MM.1S (cell line): ENCODE results near the gene ASXL1.

Experiments used
- DNase-seq: peaks from one replicate; pipeline ENCODE4 v3.0.0-alpha.2; 2015
- H2AFZ ChIP-seq: fragments of 300-600 bp; sonication (generic); 2 replicates; pipeline ENCODE4 v1.6.0; 2016; ENCODE audit warnings: antibody characterized with exemption, low read length
- H3F3A ChIP-seq: fragments of 300-600 bp; sonication (generic); 2 replicates; pipeline ENCODE4 v1.6.1; 2016; ENCODE audit warnings: mild to moderate bottlenecking, antibody characterized with exemption, low read length, moderate library complexity, mixed read lengths; ENCODE audit not compliant: insufficient read depth
- H3K27ac ChIP-seq: fragments of 300-600 bp; sonication (generic); 2 replicates; pipeline ENCODE4 v1.5.1; 2016; ENCODE audit warnings: mild to moderate bottlenecking, low read length
- H3K27me3 ChIP-seq: fragments of 300-600 bp; sonication (generic); replicated peaks from 2 replicates; pipeline ENCODE4 v1.6.0; 2016; ENCODE audit warnings: low read length; ENCODE audit not compliant: insufficient read depth
- H3K36me3 ChIP-seq: fragments of 300-600 bp; sonication (generic); replicated peaks from 2 replicates; pipeline ENCODE4 v1.6.1; 2016; ENCODE audit warnings: mild to moderate bottlenecking, low read length, mixed read lengths; ENCODE audit not compliant: insufficient read depth
- H3K4me1 ChIP-seq: fragments of 300-600 bp; sonication (generic); 2 replicates; pipeline ENCODE4 v1.6.1; 2016; ENCODE audit warnings: low read length, mixed read lengths
- H3K4me2 ChIP-seq: fragments of 300-600 bp; sonication (generic); 2 replicates; pipeline ENCODE4 v1.6.0; 2016; ENCODE audit warnings: low read depth, low read length
- H3K4me3 ChIP-seq: fragments of 300-600 bp; sonication (generic); 2 replicates; pipeline ENCODE4 v1.5.1; 2016; ENCODE audit warnings: low read length, mixed read lengths
- H3K79me2 ChIP-seq: fragments of 300-600 bp; sonication (generic); 2 replicates; pipeline ENCODE4 v1.6.1; 2016; ENCODE audit warnings: mixed run types, low read length, mixed read lengths
- H3K9ac ChIP-seq: fragments of 300-600 bp; sonication (generic); 2 replicates; pipeline ENCODE4 v1.6.1; 2016; ENCODE audit warnings: low read length, mixed read lengths
- H3K9me2 ChIP-seq: fragments of 300-600 bp; sonication (generic); replicated peaks from 2 replicates; pipeline ENCODE4 v1.6.1; 2016; ENCODE audit warnings: mild to moderate bottlenecking, low read length, mixed read lengths; ENCODE audit not compliant: insufficient read depth
- H3K9me3 ChIP-seq: fragments of 300-600 bp; sonication (generic); replicated peaks from 2 replicates; pipeline ENCODE4 v1.6.1; 2016; ENCODE audit warnings: mild to moderate bottlenecking, low read length, mixed read lengths; ENCODE audit not compliant: insufficient read depth
- H4K20me1 ChIP-seq: fragments of 300-600 bp; sonication (generic); 2 replicates; pipeline ENCODE4 v1.6.1; 2016; ENCODE audit warnings: mild to moderate bottlenecking, low read length, moderate library complexity, mixed read lengths; ENCODE audit not compliant: insufficient read depth
- EZH2 ChIP-seq: fragments of 300-600 bp; sonication (generic); optimal IDR thresholded peaks from 2 replicates; pipeline ENCODE3; 2017; ENCODE audit warnings: low read depth, mild to moderate bottlenecking, antibody characterized with exemption, low read length, mixed read lengths
- EZH2phosphoT487 ChIP-seq: fragments of 300-600 bp; sonication (generic); IDR thresholded peaks from 2 replicates; pipeline ENCODE4 v1.6.1; 2018; ENCODE audit warnings: antibody characterized with exemption, low read length
- TF ChIP-seq, protein P1 (sequence below): fragments of 300-600 bp; sonication (generic); IDR thresholded peaks from 2 replicates; pipeline ENCODE4 v1.5.1; 2016; ENCODE audit warnings: antibody characterized with exemption, low read length, mixed read lengths

ASXL1 gene

GRCh38 chr20:32480371-32481241 lies 122.5 kb downstream of the ASXL1 start:
- H3K27ac ChIP-seq = no peak overlapping the region
- H3K4me3 ChIP-seq = no peak overlapping the region
- no peaks in the 10 kb centered on the region for H3K9me2 ChIP-seq
- H3F3A ChIP-seq = peaks cover 12% of the 10 kb centered on the region
- H3K4me2 ChIP-seq = no peak overlapping the region
- peaks cover 3% of the 10 kb centered on the region; the same call in 1 of the 2 replicates for H3K4me1 ChIP-seq
- no peaks in the 10 kb centered on the region for H3K79me2 ChIP-seq
- H4K20me1 ChIP-seq = no peaks in the 10 kb centered on the region
- no peak overlapping the region for H3K9ac ChIP-seq
- no peaks in the 10 kb centered on the region for H3K36me3 ChIP-seq
- H3K27me3 ChIP-seq = no peaks in the 10 kb centered on the region
- TF ChIP-seq, protein P1, sequence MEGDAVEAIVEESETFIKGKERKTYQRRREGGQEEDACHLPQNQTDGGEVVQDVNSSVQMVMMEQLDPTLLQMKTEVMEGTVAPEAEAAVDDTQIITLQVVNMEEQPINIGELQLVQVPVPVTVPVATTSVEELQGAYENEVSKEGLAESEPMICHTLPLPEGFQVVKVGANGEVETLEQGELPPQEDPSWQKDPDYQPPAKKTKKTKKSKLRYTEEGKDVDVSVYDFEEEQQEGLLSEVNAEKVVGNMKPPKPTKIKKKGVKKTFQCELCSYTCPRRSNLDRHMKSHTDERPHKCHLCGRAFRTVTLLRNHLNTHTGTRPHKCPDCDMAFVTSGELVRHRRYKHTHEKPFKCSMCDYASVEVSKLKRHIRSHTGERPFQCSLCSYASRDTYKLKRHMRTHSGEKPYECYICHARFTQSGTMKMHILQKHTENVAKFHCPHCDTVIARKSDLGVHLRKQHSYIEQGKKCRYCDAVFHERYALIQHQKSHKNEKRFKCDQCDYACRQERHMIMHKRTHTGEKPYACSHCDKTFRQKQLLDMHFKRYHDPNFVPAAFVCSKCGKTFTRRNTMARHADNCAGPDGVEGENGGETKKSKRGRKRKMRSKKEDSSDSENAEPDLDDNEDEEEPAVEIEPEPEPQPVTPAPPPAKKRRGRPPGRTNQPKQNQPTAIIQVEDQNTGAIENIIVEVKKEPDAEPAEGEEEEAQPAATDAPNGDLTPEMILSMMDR = no peak
- no peak for TF ChIP-seq EZH2
- no peak for TF ChIP-seq EZH2phosphoT487
- H2AFZ ChIP-seq = no peak overlapping the region
- no peaks in the 10 kb centered on the region for H3K9me3 ChIP-seq
- DNase-seq = no peak

- Histone ChIP-seq H3K27ac (no peak overlapping the region), H3K4me1 (peaks cover 6% of the 10 kb centered on the region; the same call in 1 of the 2 replicates), H2AFZ (no peak overlapping the region), H3K27me3 (no peaks in the 10 kb centered on the region), H3K36me3 (no peaks in the 10 kb centered on the region), H3K79me2 (no peaks in the 10 kb centered on the region), H3F3A (peaks cover 12% of the 10 kb centered on the region), H3K9me3 (no peaks in the 10 kb centered on the region), H3K9me2 (no peaks in the 10 kb centered on the region), H3K9ac (no peak overlapping the region), H3K4me3 (no peak overlapping the region), H3K4me2 (no peak overlapping the region), H4K20me1 (no peaks in the 10 kb centered on the region)
- DNase-seq = no peak
- TF ChIP-seq EZH2phosphoT487 = no peak
- TF ChIP-seq, protein P1 = no peak
- no peak for TF ChIP-seq EZH2
Measured at GRCh38 chr20:32481311-32482142, 123.4 kb downstream of the ASXL1 start.

DNA sequence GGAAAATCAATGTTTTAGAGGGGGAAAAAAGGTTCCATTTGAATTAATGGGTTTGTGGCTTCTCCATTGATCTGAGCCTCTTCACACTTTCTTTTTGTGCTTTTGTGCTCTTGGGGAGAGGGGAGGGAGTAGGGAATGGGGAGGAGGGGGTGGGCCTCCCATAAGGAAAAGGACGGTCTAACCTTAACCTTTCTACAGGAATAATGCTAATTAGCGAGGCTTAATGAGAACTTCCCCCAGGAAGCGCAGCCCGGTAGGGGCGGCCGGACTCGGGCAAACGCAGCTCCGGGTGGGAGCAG lies 124.0 kb downstream of the ASXL1 start:
- no peak overlapping the region for H3K4me3 ChIP-seq
- H2AFZ ChIP-seq = no peak overlapping the region
- no peaks in the 10 kb centered on the region for H3K79me2 ChIP-seq
- H3K27ac ChIP-seq = no peak overlapping the region
- H3K9ac ChIP-seq = no peak overlapping the region
- no peaks in the 10 kb centered on the region for H3K27me3 ChIP-seq
- H3K4me2 ChIP-seq = no peak overlapping the region
- H3F3A ChIP-seq = peaks cover 12% of the 10 kb centered on the region
- no peaks in the 10 kb centered on the region for H3K9me2 ChIP-seq
- no peaks in the 10 kb centered on the region for H4K20me1 ChIP-seq
- no peaks in the 10 kb centered on the region for H3K36me3 ChIP-seq
- DNase-seq = no peak
- no peak for TF ChIP-seq EZH2
- TF ChIP-seq, protein P1 = no peak
- TF ChIP-seq EZH2phosphoT487 = no peak
- H3K9me3 ChIP-seq = no peaks in the 10 kb centered on the region
- H3K4me1 ChIP-seq = peaks cover 6% of the 10 kb centered on the region; the same call in 1 of the 2 replicates
